ENCODE results near the gene SRP68.

DNA sequence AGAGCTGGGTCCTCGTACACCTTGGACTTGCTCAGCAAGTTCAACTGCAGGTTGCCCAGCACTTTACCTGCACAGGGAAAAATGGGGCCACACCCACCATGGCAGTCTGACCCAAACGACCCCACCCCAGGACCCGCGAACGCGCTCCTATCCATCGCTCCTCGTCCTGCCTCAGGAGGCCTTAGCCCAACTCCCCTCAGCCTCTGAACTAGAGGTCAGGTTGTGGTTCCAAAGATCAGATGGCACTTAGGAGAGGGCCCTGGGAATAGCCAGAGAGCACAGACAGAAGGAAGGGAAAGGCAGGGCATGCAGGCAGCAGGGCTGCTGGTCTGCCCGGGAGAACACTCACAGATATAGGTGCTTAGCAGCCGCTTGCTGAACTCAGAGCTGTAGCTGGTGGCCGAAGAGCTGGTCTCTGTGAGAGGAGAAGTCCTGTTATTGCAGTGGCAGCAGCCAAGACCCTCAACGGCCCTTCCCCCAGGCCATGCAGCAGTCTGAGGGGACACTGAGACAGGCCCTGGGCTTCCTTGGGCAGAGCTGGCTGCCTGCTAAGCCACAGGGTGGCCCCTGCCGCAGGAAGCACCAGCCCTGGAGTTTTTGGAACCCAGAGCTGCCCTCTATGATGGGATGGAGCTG, 13.5 kb upstream of the SRP68 start:
- no peak for TF ChIP-seq CTCF (IDR thresholded peaks at IDR 0.05; ENCODE audit: low read length)
- no peak for TF ChIP-seq EZH2 (IDR thresholded peaks at IDR 0.05; ENCODE audit: borderline replicate concordance, low read length)
